Astrocyte (in vitro differentiated cells and primary cell): ENCODE data around the gene IRF2.

Source experiments
- EZH2 ChIP-seq: IDR thresholded peaks from 2 replicates; pipeline ENCODE4 v1.6.1; 2012; ENCODE audit warnings: mild to moderate bottlenecking, low read length, inconsistent platforms; ENCODE audit not compliant: insufficient read depth
- TF ChIP-seq, protein P1 (sequence below): IDR thresholded peaks from 2 replicates; pipeline ENCODE4 v1.5.1; 2011; ENCODE audit warnings: low read depth, mild to moderate bottlenecking, inconsistent platforms, low read length, moderate library complexity; ENCODE audit not compliant: insufficient read depth

DNA sequence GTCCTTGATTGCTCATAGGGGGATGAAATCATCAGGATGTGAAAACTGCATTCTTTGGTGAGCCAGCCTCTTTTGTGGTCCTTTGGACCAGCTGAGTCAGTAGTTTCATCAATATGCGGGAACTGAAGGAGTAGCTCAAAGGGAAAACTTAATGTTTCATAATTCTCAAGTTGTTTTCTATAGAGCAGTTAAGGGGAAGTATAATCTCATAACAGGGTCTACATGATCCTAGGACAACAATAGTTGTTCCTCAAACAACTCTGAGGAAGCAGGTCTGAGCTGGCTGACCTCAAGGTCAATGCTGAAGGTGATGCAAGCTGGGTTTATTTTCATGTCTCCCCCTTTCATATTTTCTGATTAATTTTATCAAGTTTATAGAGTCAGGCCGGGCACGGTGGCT, 36.1 kb upstream of the IRF2 start:
- TF ChIP-seq, protein P1, sequence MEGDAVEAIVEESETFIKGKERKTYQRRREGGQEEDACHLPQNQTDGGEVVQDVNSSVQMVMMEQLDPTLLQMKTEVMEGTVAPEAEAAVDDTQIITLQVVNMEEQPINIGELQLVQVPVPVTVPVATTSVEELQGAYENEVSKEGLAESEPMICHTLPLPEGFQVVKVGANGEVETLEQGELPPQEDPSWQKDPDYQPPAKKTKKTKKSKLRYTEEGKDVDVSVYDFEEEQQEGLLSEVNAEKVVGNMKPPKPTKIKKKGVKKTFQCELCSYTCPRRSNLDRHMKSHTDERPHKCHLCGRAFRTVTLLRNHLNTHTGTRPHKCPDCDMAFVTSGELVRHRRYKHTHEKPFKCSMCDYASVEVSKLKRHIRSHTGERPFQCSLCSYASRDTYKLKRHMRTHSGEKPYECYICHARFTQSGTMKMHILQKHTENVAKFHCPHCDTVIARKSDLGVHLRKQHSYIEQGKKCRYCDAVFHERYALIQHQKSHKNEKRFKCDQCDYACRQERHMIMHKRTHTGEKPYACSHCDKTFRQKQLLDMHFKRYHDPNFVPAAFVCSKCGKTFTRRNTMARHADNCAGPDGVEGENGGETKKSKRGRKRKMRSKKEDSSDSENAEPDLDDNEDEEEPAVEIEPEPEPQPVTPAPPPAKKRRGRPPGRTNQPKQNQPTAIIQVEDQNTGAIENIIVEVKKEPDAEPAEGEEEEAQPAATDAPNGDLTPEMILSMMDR: no peak
- TF ChIP-seq EZH2: no peak
